IMR-90 (cell line): ENCODE data around the gene HEXIM1. TPM values are rescaled to one million over a fixed set of nuclear protein-coding genes. Genes with fewer than 3 reads are reported as not detected.

Source experiments
- ATAC-seq: fragments of 200-7000 bp; cut with Tn5 transposase; 2 replicates; pipeline ENCODE4 v1.9.1; 2020; ENCODE audit warnings: low read depth, mild to moderate bottlenecking, moderate library complexity
- BruUV-seq: library from RNA; stranded (reverse); fragments of 400-500 nt; replicated peaks from 2 replicates; lab custom pipeline; 2021; lab: Mats Ljungman, UMichigan
- CTCF ChIA-PET: fragments of 300-600 bp; formaldehyde crosslinking; extraction: SDS; loops from one replicate; lab custom pipeline; 2021; ENCODE audit warnings: antibody characterized with exemption; lab: Yijun Ruan, JAX
- POLR2A ChIA-PET: fragments of 300-600 bp; sonication (Branson Sonifier 250); formaldehyde crosslinking; loops from one replicate; lab custom pipeline; 2022; ENCODE audit warnings: antibody characterized with exemption; ENCODE audit not compliant: unreplicated experiment; lab: Charles Lee
- DNase-seq: peaks from one replicate; pipeline ENCODE4 v3.0.0; 2013
- H2AFZ ChIP-seq: replicated peaks from 2 replicates; pipeline ENCODE3; 2013; ENCODE audit warnings: low read length, mild to moderate bottlenecking; ENCODE audit not compliant: poor library complexity
- H2AK5ac ChIP-seq: 2 replicates; pipeline ENCODE4 v1.6.1; 2013; ENCODE audit warnings: low read depth, low read length, inconsistent platforms
- H2AK9ac ChIP-seq: replicated peaks from 2 replicates; pipeline ENCODE3; 2013; ENCODE audit warnings: mild to moderate bottlenecking, low read depth, low read length, moderate library complexity; ENCODE audit not compliant: poor library complexity
- H2BK120ac ChIP-seq: 2 replicates; pipeline ENCODE4 v1.6.1; 2013; ENCODE audit warnings: low read depth, low read length, inconsistent platforms
- H2BK15ac ChIP-seq: 3 replicates; pipeline ENCODE4 v1.6.1; 2013; ENCODE audit warnings: low read depth, low read length, inconsistent platforms
- H2BK20ac ChIP-seq: 2 replicates; pipeline ENCODE4 v1.6.1; 2013; ENCODE audit warnings: low read depth, mild to moderate bottlenecking, inconsistent platforms, low read length, moderate library complexity
- H2BK5ac ChIP-seq: 2 replicates; pipeline ENCODE4 v1.6.1; 2013; ENCODE audit warnings: mild to moderate bottlenecking, low read depth, low read length, inconsistent platforms; ENCODE audit not compliant: poor library complexity, severe bottlenecking
- H3K14ac ChIP-seq: replicated peaks from 2 replicates; pipeline ENCODE4 v1.6.1; 2013; ENCODE audit warnings: low read depth, low read length, inconsistent platforms
- H3K18ac ChIP-seq: 2 replicates; pipeline ENCODE4 v1.6.1; 2013; ENCODE audit warnings: low read depth, low read length, control low read depth
- H3K23ac ChIP-seq: 2 replicates; pipeline ENCODE4 v1.6.1; 2013; ENCODE audit warnings: low read depth, low read length, inconsistent platforms
- H3K27ac ChIP-seq: 2 replicates; pipeline ENCODE4 v1.5.1; 2013; ENCODE audit warnings: mild to moderate bottlenecking, control low read depth, low read length; ENCODE audit not compliant: insufficient read depth
- H3K27me3 ChIP-seq: 2 replicates; pipeline ENCODE4 v1.6.1; 2013; ENCODE audit warnings: low read length; ENCODE audit not compliant: control insufficient read depth, insufficient read depth
- H3K36me3 ChIP-seq: 2 replicates; pipeline ENCODE4 v1.6.1; 2013; ENCODE audit warnings: low read length, mixed read lengths; ENCODE audit not compliant: control insufficient read depth, insufficient read depth
- H3K4ac ChIP-seq: 2 replicates; pipeline ENCODE4 v1.6.1; 2013; ENCODE audit warnings: low read depth, low read length, inconsistent platforms
- H3K4me1 ChIP-seq: 2 replicates; pipeline ENCODE4 v1.6.1; 2013; ENCODE audit warnings: low read length, mixed read lengths; ENCODE audit not compliant: control insufficient read depth, insufficient read depth
- H3K4me2 ChIP-seq: 2 replicates; pipeline ENCODE4 v1.6.1; 2013; ENCODE audit warnings: low read depth, mild to moderate bottlenecking, control low read depth, low read length, moderate library complexity
- H3K4me3 ChIP-seq: 2 replicates; pipeline ENCODE4 v1.5.1; 2013; ENCODE audit warnings: low read depth, mild to moderate bottlenecking, control low read depth, low read length, moderate library complexity; ENCODE audit not compliant: insufficient read depth
- H3K56ac ChIP-seq: 2 replicates; pipeline ENCODE4 v1.6.1; 2013; ENCODE audit warnings: low read length, inconsistent platforms; ENCODE audit not compliant: insufficient read depth; ENCODE audit errors: extremely low read depth
- H3K79me1 ChIP-seq, 2 experiments: 2 replicates each; pipeline ENCODE4 v1.6.1; 2013; ENCODE audit warnings: low read length in 2 of 2, inconsistent platforms in 1 of 2, low read depth in 1 of 2
- H3K9ac ChIP-seq: 2 replicates; pipeline ENCODE4 v1.6.1; 2013; ENCODE audit warnings: low read depth, low read length, control low read depth
- H3K9me1 ChIP-seq: 2 replicates; pipeline ENCODE4 v1.6.1; 2013; ENCODE audit warnings: low read length, inconsistent platforms; ENCODE audit not compliant: insufficient read depth
- H3K9me3 ChIP-seq: 2 replicates; pipeline ENCODE4 v1.6.1; 2013; ENCODE audit warnings: low read length; ENCODE audit not compliant: control insufficient read depth, insufficient read depth
- H4K20me1 ChIP-seq: 2 replicates; pipeline ENCODE4 v1.6.1; 2013; ENCODE audit warnings: low read length, inconsistent platforms; ENCODE audit not compliant: insufficient read depth
- H4K5ac ChIP-seq: 2 replicates; pipeline ENCODE4 v1.6.1; 2013; ENCODE audit warnings: mild to moderate bottlenecking, low read depth, low read length, control low read depth
- H4K8ac ChIP-seq, 2 experiments: 2 replicates each; pipeline ENCODE4 v1.6.1; 2013; ENCODE audit warnings: low read depth in 2 of 2, low read length in 2 of 2, control low read depth in 1 of 2, inconsistent platforms in 1 of 2
- H4K91ac ChIP-seq: 2 replicates; pipeline ENCODE4 v1.6.1; 2013; ENCODE audit warnings: low read depth, low read length, inconsistent platforms; ENCODE audit not compliant: insufficient read depth
- ELK1 ChIP-seq: fragments of 150-350 bp; IDR thresholded peaks from 2 replicates; pipeline ENCODE4 v1.6.1; 2016; ENCODE audit warnings: low read depth, mild to moderate bottlenecking, low read length, moderate library complexity, borderline replicate concordance
- POLR2A ChIP-seq: IDR thresholded peaks from 2 replicates; pipeline ENCODE4 v1.6.1; 2012; ENCODE audit warnings: mild to moderate bottlenecking, low read depth, low read length
- RAD21 ChIP-seq: IDR thresholded peaks from 2 replicates; pipeline ENCODE4 v1.6.1; 2012; ENCODE audit warnings: low read length, improper control_type of control experiment
- RCOR1 ChIP-seq: IDR thresholded peaks from 2 replicates; pipeline ENCODE4 v1.6.1; 2012; ENCODE audit warnings: mild to moderate bottlenecking, low read length, improper control_type of control experiment; ENCODE audit not compliant: insufficient replicate concordance
- USF2 ChIP-seq: fragments of 150-350 bp; IDR thresholded peaks from 2 replicates; pipeline ENCODE4 v1.6.1; 2017; ENCODE audit warnings: mild to moderate bottlenecking, antibody characterized with exemption, low read length, low read depth
- WGBS, 2 experiments: methylation state at CpG; one replicate each; pipeline versions ENCODE4 v1.1.5 to v1.1.7; 2013; ENCODE audit warnings: missing lambda C conversion rate in 2 of 2; ENCODE audit not compliant: insufficient read length in 1 of 2; ENCODE audit errors: extremely low coverage in 2 of 2; 5-methylcytosine and 5-hydroxymethylcytosine counted together
- dilution Hi-C: fragments of 300-500 bp; cut with HindIII; formaldehyde crosslinking; loops from one replicate; pipeline ENCODE4 v1.14.3; 2018; ENCODE audit warnings: low sequenced_read_pairs; ENCODE audit not compliant: unreplicated experiment
- in situ Hi-C: fragments of 300-500 bp; cut with MboI; formaldehyde crosslinking; loops from 3 replicates; pipeline ENCODE4 v1.14.3; 2019; ENCODE audit warnings: low sequenced_read_pairs, inconsistent platforms, mixed read lengths
- intact Hi-C: fragments of 100-400 bp; cut with micrococcal nuclease; formaldehyde crosslinking; loops from 2 replicates; pipeline ENCODE4 v1.10.0; 2022
- polyA plus RNA-seq, 3 experiments: library from polyadenylated mRNA; depleted of rRNA; stranded (reverse); fragments of >200 nt; gene quantifications; 2 replicates each; pipeline ENCODE4 v1.2.3, GENCODE V29; 2012; ENCODE audit warnings: low replicate concordance in 1 of 3
- total RNA-seq: library from RNA; depleted of rRNA; stranded (reverse); fragments of >200 nt; gene quantifications from 2 replicates; pipeline ENCODE4 v1.2.3, GENCODE V29; 2012

The HEXIM1 gene
- total and polyA plus RNA-seq, 2 of the 4 experiments (the other 2 are of a cell fraction) = 5.9 to 14.5 TPM

GRCh38 chr17:45164734-45165269, 16.5 kb downstream of the HEXIM1 start:
- H3K9ac ChIP-seq = no peak overlapping the region
- CTCF ChIA-PET = no interaction called here

More at GRCh38 chr17:45164734-45165269, 16.5 kb downstream of the HEXIM1 start:
- Histone ChIP-seq H3K4me3 (no peak overlapping the region), H2BK5ac (peak overlapping the region; percentile 38), H2AFZ (peak overlapping the region; percentile 61), H3K4ac (peak overlapping the region; percentile 71), H3K9me1 (peaks cover 14% of the 10 kb centered on the region), H3K23ac (0 out of 2 replicates have a peak overlapping the region, but pooled peaks have one; percentile 0), H3K18ac (no peak overlapping the region), H3K36me3 (peaks cover 2% of the 10 kb centered on the region; the same call in 1 of the 2 replicates), H2BK15ac (peak overlapping the region; percentile 50; the same call in 1 of the 3 replicates), H3K9me3 (no peaks in the 10 kb centered on the region), H3K4me2 (no peak overlapping the region), H3K56ac (no peak overlapping the region), H3K4me1 (peaks cover 13% of the 10 kb centered on the region), H4K5ac (peak overlapping the region; percentile 10; the same call in 1 of the 2 replicates), H3K79me1 (peaks cover 2 to 19% of the 10 kb centered on the region in 2 experiments; a peak in 3 of 4 replicates), H2BK120ac (peak overlapping the region; percentile 61; the same call in 1 of the 2 replicates), H4K91ac (peak overlapping the region; percentile 47; the same call in 1 of the 2 replicates), H4K8ac (peak overlapping the region in 1 of 2 experiments; percentile 35; a peak in 1 of 4 replicates), H3K27me3 (no peaks in the 10 kb centered on the region), H4K20me1 (no peaks in the 10 kb centered on the region; the same call in 1 of the 2 replicates), H3K27ac (no peak overlapping the region), H3K14ac (peak overlapping the region; percentile 4), H2BK20ac (peak overlapping the region; percentile 31), H2AK9ac (no peak overlapping the region), H2AK5ac (peak overlapping the region; percentile 82; the same call in 1 of the 2 replicates)
- WGBS, 2 experiments = 80% methylated on average over 2 of the region's 7 CpGs; no CpG with 5 or more reads in 1 of the 2 experiments
- in situ Hi-C loops = no loop called here
- intact Hi-C loops = no loop called here
- BruUV-seq = no TSS peak
- DNase-seq = no peak
- POLR2A ChIA-PET = no interaction called here
- TF ChIP-seq POLR2A (no peak), USF2 (no peak), ELK1 (no peak), RCOR1 (no peak), RAD21 (no peak)
- dilution Hi-C loops = no loop called here
- no peak for ATAC-seq
